NCI-H345 (cell line): ENCODE measurements around the gene USHBP1.
A peak's percentile ranks its signal among the peaks of the same experiment; 100 is the strongest.
"Not testable (repeated sequence)": the region's sequence is repeated elsewhere in the genome, so short reads cannot be mapped to it uniquely, and the experiment has no call there.

Experiments used
- DNase-seq: peaks from one replicate; lab custom pipeline; 2025; lab: John Stamatoyannopoulos, UW

USHBP1 gene

DNA sequence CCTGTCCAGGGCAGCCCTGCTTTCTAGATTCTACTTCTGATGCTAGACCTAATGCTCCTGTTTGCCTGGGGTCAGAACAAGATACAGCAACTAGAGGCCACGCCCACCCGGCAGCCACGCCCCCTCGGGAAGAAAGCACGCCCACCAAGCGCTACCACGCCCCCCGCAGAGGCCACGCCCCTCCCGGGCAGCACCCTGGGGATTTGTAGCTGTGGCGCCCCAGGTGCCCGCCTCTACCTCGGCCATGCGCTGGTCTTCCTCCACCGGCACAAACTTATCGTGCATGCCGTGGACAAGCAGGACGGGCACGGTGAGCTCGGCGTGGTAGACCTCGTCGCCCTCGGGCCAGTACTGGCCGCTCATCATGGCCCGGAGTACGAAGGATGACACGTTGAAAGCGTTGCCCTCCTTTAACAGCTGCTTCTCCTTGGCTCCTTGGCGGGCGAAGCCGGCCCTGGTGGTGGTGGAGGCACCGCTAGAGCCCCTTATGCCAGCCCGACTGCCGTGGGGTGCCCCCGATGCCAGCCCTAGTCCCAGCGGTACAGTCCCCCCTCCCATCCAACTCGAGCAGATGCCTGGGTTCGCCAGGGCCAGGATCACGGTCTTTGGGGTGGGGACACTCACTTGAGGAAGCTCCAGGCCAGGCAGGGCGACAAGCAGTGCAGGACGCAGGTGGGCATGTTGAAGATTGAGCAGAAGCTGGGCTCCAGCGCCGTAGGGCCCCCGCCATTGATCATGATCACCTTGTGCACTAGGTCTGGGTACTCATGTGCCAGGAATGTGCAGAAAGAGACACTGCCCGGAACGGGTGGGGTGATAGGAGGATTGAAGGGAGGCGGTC lies 29.7 kb upstream of the USHBP1 start:
- DNase-seq: no peak

DNA sequence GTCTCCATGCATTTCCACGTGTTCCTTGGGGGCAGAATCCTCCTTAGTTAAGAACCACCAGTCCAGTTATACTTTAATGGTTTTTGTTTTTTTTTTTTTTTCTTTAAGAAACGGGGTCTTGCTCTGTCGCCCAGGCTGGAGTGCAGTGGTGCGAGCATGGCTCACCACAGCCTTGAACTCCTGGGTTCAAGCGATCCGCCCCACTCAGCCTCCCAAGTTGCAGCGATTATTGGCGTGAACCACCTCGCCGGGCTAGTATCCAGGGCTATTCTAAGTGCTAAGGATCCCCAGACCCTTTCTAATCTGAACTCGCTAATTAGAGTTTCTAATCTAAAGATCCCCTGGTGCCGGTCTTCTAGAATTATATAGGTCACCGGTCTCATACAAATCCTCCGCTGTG lies 29.1 kb upstream of the USHBP1 start:
- no peak for DNase-seq

DNA sequence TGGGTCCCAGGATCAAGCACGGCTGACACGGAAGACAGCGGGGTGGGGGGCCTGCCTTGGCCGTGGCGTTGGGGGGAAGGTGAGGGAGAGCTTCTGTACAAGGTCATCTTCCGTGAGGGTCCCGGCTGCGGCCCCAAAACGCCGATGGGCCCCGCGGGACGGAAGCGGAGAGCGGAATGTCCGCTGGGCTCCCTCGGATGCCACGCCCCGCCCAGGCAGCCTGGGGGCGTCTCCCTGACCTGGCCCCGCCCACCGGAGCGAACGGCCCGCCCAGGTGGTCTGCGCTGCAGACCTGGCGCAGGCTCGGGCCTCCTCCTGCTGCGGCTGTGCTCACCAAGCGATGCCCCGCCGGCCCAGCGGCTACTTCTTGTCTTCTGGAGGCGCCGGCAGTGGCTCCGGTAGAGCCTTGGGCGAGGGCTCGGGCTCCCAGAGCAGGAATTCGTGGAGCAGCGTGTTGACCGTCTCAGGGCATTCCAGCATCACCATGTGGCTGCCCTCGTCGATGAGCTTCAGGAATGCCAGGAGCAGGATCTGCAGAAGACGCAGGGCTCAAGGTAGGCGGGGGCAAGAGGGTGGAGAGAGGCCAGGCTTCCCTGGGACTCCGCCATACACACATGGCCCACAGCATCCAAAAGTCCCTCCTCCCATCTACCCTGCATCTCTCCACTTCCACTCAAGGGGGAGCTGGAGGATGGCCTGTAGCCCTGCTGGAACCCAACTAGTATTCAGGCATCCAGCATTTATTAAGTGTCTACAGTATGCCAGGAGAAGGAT lies 27.9 kb upstream of the USHBP1 start:
- DNase-seq: no peak

- no peak for DNase-seq
These were observed 24.9 kb upstream of the USHBP1 start for GRCh38 chr19:17289489-17289888.

- DNase-seq: no peak
These were observed 22.2 kb upstream of the USHBP1 start for GRCh38 chr19:17286752-17287151.

- DNase-seq: no peak
These were observed 21.7 kb upstream of the USHBP1 start for GRCh38 chr19:17286263-17286662.

- DNase-seq: no peak
These were observed 21.0 kb upstream of the USHBP1 start for GRCh38 chr19:17285415-17286135.

GRCh38 chr19:17283504-17283996 lies 19.0 kb upstream of the USHBP1 start:
- DNase-seq: no peak

- DNase-seq: peak; percentile 61
These were observed 18.1 kb upstream of the USHBP1 start for GRCh38 chr19:17282488-17283125.

- DNase-seq: no peak
These were observed 17.1 kb upstream of the USHBP1 start, which contains the start of gene ANKLE1 for GRCh38 chr19:17281391-17282304. ANKLE1 (plus strand) TSS chr19:17281901; CDS start chr19:17281921, 20 bp downstream.

GRCh38 chr19:17279436-17279835 lies 14.9 kb upstream of the USHBP1 start:
- no peak for DNase-seq

DNA sequence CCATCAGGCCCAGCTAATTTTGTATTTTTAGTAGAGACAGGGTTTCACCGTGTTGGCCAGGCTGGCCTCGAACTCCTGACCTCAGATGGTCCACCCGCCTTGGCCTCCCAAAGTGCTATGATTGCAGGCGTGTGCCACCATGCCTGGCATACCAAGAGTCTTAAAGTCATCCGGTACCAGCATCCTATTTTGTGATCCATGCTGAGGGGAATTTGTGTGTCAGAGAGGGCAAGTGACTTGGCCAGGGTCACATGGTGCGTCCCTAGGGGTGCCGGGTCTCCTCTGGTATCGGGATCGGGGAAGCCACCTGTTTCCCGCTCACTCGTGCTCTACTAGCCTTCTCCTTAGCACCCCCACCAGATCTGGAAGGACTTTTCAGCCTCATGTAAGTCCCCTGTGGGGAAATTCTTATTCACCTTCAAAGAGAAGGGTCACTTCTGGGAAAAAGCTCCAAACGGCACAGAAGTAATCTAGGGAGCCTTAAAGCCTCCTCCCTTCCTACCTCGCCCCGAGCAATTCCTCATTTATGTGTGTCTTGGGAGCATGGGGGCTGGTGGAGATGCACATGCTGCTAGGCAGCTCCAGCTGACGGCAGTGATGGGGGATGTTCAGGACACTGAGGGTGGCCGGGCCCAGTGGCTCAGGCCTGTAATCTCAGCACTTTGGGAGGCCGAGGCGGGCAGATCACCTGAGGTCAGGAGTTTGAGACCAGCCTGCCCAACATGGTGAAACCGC lies 11.1 kb upstream of the USHBP1 start:
- no peak for DNase-seq

GRCh38 chr19:17274892-17275291 lies 10.3 kb upstream of the USHBP1 start:
- DNase-seq: not testable (repeated sequence)

DNA sequence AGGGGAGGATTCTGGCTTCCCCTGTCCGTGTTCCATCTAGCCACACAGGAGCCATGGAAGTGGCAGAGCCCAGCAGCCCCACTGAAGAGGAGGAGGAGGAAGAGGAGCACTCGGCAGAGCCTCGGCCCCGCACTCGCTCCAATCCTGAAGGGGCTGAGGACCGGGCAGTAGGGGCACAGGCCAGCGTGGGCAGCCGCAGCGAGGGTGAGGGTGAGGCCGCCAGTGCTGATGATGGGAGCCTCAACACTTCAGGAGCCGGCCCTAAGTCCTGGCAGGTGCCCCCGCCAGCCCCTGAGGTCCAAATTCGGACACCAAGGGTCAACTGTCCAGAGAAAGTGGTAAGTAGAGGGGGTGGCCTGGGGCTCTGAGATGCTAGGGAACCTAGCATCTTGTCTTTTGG lies 4.2 kb upstream of the USHBP1 start:
- DNase-seq: no peak

GRCh38 chr19:17266975-17267788 lies 2.6 kb upstream of the USHBP1 start, which contains the start of gene BABAM1:
BABAM1 (plus strand) TSS chr19:17267443; CDS start chr19:17268807, 1,364 bp downstream.
- DNase-seq: peak; percentile 95

GRCh38 chr19:17266589-17266974 lies 2.0 kb upstream of the USHBP1 start:
- DNase-seq: no peak

DNA sequence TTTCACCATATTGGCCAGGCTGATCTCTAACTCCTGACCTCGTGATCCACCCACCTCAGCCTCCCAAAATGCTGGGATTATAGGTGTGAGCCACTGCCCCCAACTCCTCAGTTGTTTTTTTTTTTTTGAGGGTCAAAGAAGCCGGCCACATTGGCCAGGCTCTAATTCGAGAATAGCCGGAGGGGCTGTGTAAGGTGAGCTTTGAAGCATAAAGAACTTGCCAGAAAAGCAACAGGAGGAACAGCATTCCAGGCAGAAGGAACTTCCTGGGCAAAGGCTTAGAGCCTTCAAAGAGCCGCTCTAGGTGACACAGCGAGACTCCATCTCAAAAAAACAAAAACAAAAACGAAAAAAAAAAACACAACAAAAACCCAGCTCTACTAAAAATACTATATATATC lies 1.5 kb upstream of the USHBP1 start:
- no peak for DNase-seq

DNA sequence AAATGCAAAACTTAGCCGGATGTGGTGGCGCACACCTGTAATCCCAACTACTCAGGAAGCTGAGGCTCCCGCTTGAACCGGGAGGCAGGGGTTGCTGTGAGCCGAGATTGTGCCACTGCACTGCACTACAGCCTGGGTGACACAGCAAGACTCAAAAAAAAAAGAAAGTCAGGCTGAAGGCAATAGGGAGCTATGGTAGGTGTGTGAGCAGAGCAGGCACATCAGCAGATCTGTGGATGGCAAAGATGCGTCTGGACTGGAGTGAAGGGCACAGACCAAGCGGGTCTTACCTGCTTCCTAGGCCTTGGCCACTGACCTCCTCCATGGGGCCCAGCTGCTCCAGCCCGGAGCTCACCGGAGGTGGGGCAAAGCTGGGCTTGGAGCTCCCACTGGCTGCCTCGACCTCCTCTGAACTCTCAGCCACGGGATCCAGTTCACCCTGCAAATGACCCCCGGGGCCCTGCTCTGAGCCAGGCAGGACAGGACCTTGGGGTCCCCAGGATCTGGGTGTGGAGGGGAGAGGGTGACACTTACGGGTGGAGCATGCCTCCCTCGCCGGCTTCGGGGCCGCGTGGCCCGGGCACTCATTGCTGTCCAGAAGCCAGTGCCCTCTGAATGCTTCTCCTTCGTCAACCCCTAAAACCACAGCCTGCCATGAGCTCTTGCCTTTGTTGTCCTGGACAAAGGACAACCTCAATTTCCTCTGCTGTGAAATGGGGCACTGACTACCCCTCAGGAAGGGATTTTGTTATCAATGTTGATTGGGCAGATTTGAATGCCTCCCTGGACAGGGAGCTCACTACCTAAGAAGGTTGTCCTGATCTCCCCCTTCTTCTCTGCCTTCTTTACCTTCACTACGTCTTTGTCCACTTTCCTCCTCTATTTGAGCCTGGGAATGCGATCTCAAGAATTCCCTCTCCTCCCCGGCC lies 569 bp downstream of the USHBP1 start:
- DNase-seq: no peak
